ENCODE results near the gene NFASC.

NFASC gene

GRCh38 chr1:205046870-205047269 is 176.2 kb downstream of the NFASC start:
- no peaks in the 10 kb centered on the region for H3K27me3 ChIP-seq (ENCODE audit: low read length)
- H3K9me3 ChIP-seq (ENCODE audit: insufficient read depth, low read length): no peaks in the 10 kb centered on the region

GRCh38 chr1:205047764-205048231 is 177.1 kb downstream of the NFASC start:
- Histone ChIP-seq H3K9ac (ENCODE audit: low read length) (no peak overlapping the region), H3K9me3 (ENCODE audit: insufficient read depth, low read length) (no peaks in the 10 kb centered on the region), H3K4me3 (ENCODE audit: insufficient read depth, low read length, poor library complexity, severe bottlenecking) (no peak overlapping the region), H3F3A (ENCODE audit: insufficient read depth) (no peaks in the 10 kb centered on the region), H3K27ac (ENCODE audit: low read depth, low read length) (no peak overlapping the region), H4K20me1 (ENCODE audit: low read depth, low read length) (no peaks in the 10 kb centered on the region), H2AFZ (ENCODE audit: low read depth, low read length, severe bottlenecking) (no peak overlapping the region), H3K27me3 (ENCODE audit: low read length) (no peaks in the 10 kb centered on the region), H3K4me2 (ENCODE audit: low read depth, low read length, poor library complexity, severe bottlenecking) (no peak overlapping the region), H3K9me2 (replicated peaks; ENCODE audit: insufficient read depth, low read length) (no peaks in the 10 kb centered on the region), H3K79me2 (ENCODE audit: insufficient read depth, low read length) (no peaks in the 10 kb centered on the region), H3K36me3 (ENCODE audit: low read length) (no peaks in the 10 kb centered on the region)
- TF ChIP-seq CTCF (IDR thresholded peaks at IDR 0.05; ENCODE audit: insufficient read depth, low read length, poor library complexity, severe bottlenecking) (no peak), EZH2phosphoT487 (conservative IDR thresholded peaks at IDR 0.05; ENCODE audit: low read length) (no peak)

More at GRCh38 chr1:205046870-205047269, 176.2 kb downstream of the NFASC start:
- no peak overlapping the region for H2AFZ ChIP-seq (ENCODE audit: low read depth, low read length, severe bottlenecking)
- H3K79me2 ChIP-seq (ENCODE audit: insufficient read depth, low read length): no peaks in the 10 kb centered on the region
- H3K36me3 ChIP-seq (ENCODE audit: low read length): no peaks in the 10 kb centered on the region
- no peak overlapping the region for H3K9ac ChIP-seq (ENCODE audit: low read length)
- H3K4me2 ChIP-seq (ENCODE audit: low read depth, low read length, poor library complexity, severe bottlenecking): no peak overlapping the region
- no peaks in the 10 kb centered on the region for H4K20me1 ChIP-seq (ENCODE audit: low read depth, low read length)
- H3K27ac ChIP-seq (ENCODE audit: low read depth, low read length): no peak overlapping the region
- H3K4me3 ChIP-seq (ENCODE audit: insufficient read depth, low read length, poor library complexity, severe bottlenecking): no peak overlapping the region
- no peaks in the 10 kb centered on the region for H3K9me2 ChIP-seq (replicated peaks; ENCODE audit: insufficient read depth, low read length)
- H3F3A ChIP-seq (ENCODE audit: insufficient read depth): no peaks in the 10 kb centered on the region
- TF ChIP-seq EZH2phosphoT487 (conservative IDR thresholded peaks at IDR 0.05; ENCODE audit: low read length) (no peak), CTCF (IDR thresholded peaks at IDR 0.05; ENCODE audit: insufficient read depth, low read length, poor library complexity, severe bottlenecking) (no peak)

- TF ChIP-seq CTCF (IDR thresholded peaks at IDR 0.05; ENCODE audit: insufficient read depth, low read length, poor library complexity, severe bottlenecking): no peak
- no peak for TF ChIP-seq EZH2phosphoT487 (conservative IDR thresholded peaks at IDR 0.05; ENCODE audit: low read length)
- no peaks in the 10 kb centered on the region for H3K9me3 ChIP-seq (ENCODE audit: insufficient read depth, low read length)
- no peak overlapping the region for H3K27ac ChIP-seq (ENCODE audit: low read depth, low read length)
- H3K27me3 ChIP-seq (ENCODE audit: low read length): no peaks in the 10 kb centered on the region
- no peaks in the 10 kb centered on the region for H3F3A ChIP-seq (ENCODE audit: insufficient read depth)
- H3K36me3 ChIP-seq (ENCODE audit: low read length): no peaks in the 10 kb centered on the region
- H3K9ac ChIP-seq (ENCODE audit: low read length): no peak overlapping the region
- no peaks in the 10 kb centered on the region for H4K20me1 ChIP-seq (ENCODE audit: low read depth, low read length)
- no peak overlapping the region for H3K4me3 ChIP-seq (ENCODE audit: insufficient read depth, low read length, poor library complexity, severe bottlenecking)
- H3K9me2 ChIP-seq (replicated peaks; ENCODE audit: insufficient read depth, low read length): no peaks in the 10 kb centered on the region
- no peak overlapping the region for H3K4me2 ChIP-seq (ENCODE audit: low read depth, low read length, poor library complexity, severe bottlenecking)
- no peak overlapping the region for H2AFZ ChIP-seq (ENCODE audit: low read depth, low read length, severe bottlenecking)
- H3K79me2 ChIP-seq (ENCODE audit: insufficient read depth, low read length): no peaks in the 10 kb centered on the region
These were observed 177.7 kb downstream of the NFASC start for GRCh38 chr1:205048382-205048781.

Measured in SU-DHL-6 (cell line).